Measurements from ENCODE around the gene PCDHGA9.

- no peak for TF ChIP-seq POLR2A (IDR thresholded peaks at IDR 0.05)
- TF ChIP-seq CTCF (IDR thresholded peaks at IDR 0.05): no peak
These were observed 16.7 kb downstream of the PCDHGA9 start for GRCh38 chr5:141419074-141419880.

All from upper lobe of left lung (tissue), 4 donors.